HG02885 (cell line): ENCODE measurements around the gene ACTN1.

Experiments used
- ATAC-seq: cut with Tn5 transposase; IDR thresholded peaks from one replicate; pipeline ENCODE4 v1.9.1; 2021; ENCODE audit warnings: mild to moderate bottlenecking; ENCODE audit not compliant: unreplicated experiment, poor library complexity

Gene ACTN1

GRCh38 chr14:68922201-68922621, 56.9 kb downstream of the ACTN1 start:
- no peak for ATAC-seq

GRCh38 chr14:68921666-68922065, 57.4 kb downstream of the ACTN1 start:
- no peak for ATAC-seq

GRCh38 chr14:68921049-68921448, 58.1 kb downstream of the ACTN1 start:
- ATAC-seq, result no peak

GRCh38 chr14:68919129-68919927, 59.8 kb downstream of the ACTN1 start:
- ATAC-seq, result no peak

GRCh38 chr14:68918612-68919011, 60.5 kb downstream of the ACTN1 start:
- ATAC-seq, result no peak

- no peak for ATAC-seq
Observed at GRCh38 chr14:68916358-68916941, 62.7 kb downstream of the ACTN1 start.

- ATAC-seq, result no peak
Observed at GRCh38 chr14:68913516-68913915, 65.6 kb downstream of the ACTN1 start.

- ATAC-seq, result no peak
Observed at GRCh38 chr14:68911594-68912227, 67.4 kb downstream of the ACTN1 start.

- no peak for ATAC-seq
Observed at GRCh38 chr14:68910540-68910939, 68.6 kb downstream of the ACTN1 start.

- no peak for ATAC-seq
Observed at GRCh38 chr14:68908803-68909202, 70.3 kb downstream of the ACTN1 start.

GRCh38 chr14:68908201-68908600, 70.9 kb downstream of the ACTN1 start:
- no peak for ATAC-seq

GRCh38 chr14:68906439-68906838, 72.7 kb downstream of the ACTN1 start:
- ATAC-seq, result no peak

GRCh38 chr14:68905107-68905895, 73.8 kb downstream of the ACTN1 start:
- ATAC-seq, result no peak

- ATAC-seq, result no peak
Observed at GRCh38 chr14:68902357-68902756, 76.7 kb downstream of the ACTN1 start.

- ATAC-seq, result no peak
Observed at GRCh38 chr14:68899033-68899603, 80.0 kb downstream of the ACTN1 start.

GRCh38 chr14:68898248-68899032, 80.7 kb downstream of the ACTN1 start:
- ATAC-seq, result no peak

- no peak for ATAC-seq
Observed at GRCh38 chr14:68897559-68898155, 81.4 kb downstream of the ACTN1 start.

GRCh38 chr14:68896132-68896531, 83.0 kb downstream of the ACTN1 start:
- no peak for ATAC-seq
